Gastroesophageal sphincter (tissue), 3 donors: ENCODE measurements around the gene TUBB8.

Experiments used
- CTCF ChIP-seq, 4 experiments: fragments of 200-600 bp in 2 of 4; fragments of 450-650 bp in 2 of 4; sonication (generic) in 1 of 4; IDR thresholded peaks; one replicate each; pipeline ENCODE4 v1.5.1; 2017 to 2019; ENCODE audit warnings: antibody characterized with exemption in 4 of 4, mild to moderate bottlenecking in 2 of 4, moderate library complexity in 2 of 4
- EP300 ChIP-seq: sonication (generic); formaldehyde crosslinking; IDR thresholded peaks from one replicate; pipeline ENCODE4 v1.6.1; 2017; ENCODE audit warnings: antibody characterized with exemption, mild to moderate bottlenecking
- POLR2A ChIP-seq, 2 donors: fragments of 450-650 bp; IDR thresholded peaks; one replicate each; pipeline ENCODE4 v1.6.1; 2017; ENCODE audit warnings: antibody characterized with exemption in 2 of 2, mild to moderate bottlenecking in 2 of 2, moderate library complexity in 1 of 2
- POLR2AphosphoS5 ChIP-seq: sonication (generic); formaldehyde crosslinking; IDR thresholded peaks from one replicate; pipeline ENCODE4 v1.6.1; 2017; ENCODE audit warnings: antibody characterized with exemption

- no peak for TF ChIP-seq CTCF (IDR thresholded peaks at IDR 0.05)
- no peak for TF ChIP-seq POLR2A (IDR thresholded peaks at IDR 0.05)
- TF ChIP-seq EP300, result no peak
- no peak for TF ChIP-seq POLR2AphosphoS5
Observed at GRCh38 chr10:79532-80215, 30.6 kb upstream of the TUBB8 start.
